Measurements from ENCODE around the gene SMIM30.

GRCh38 chr7:113087071-113087998, 31.0 kb downstream of the SMIM30 start:
- TF ChIP-seq POLR2AphosphoS5 (IDR thresholded peaks at IDR 0.05; ENCODE audit: low read depth, low read length): no peak
- no peak for TF ChIP-seq EZH2 (IDR thresholded peaks at IDR 0.05)
- no peak for TF ChIP-seq RAD21 (IDR thresholded peaks at IDR 0.05; ENCODE audit: low read depth)
- TF ChIP-seq, protein P1, sequence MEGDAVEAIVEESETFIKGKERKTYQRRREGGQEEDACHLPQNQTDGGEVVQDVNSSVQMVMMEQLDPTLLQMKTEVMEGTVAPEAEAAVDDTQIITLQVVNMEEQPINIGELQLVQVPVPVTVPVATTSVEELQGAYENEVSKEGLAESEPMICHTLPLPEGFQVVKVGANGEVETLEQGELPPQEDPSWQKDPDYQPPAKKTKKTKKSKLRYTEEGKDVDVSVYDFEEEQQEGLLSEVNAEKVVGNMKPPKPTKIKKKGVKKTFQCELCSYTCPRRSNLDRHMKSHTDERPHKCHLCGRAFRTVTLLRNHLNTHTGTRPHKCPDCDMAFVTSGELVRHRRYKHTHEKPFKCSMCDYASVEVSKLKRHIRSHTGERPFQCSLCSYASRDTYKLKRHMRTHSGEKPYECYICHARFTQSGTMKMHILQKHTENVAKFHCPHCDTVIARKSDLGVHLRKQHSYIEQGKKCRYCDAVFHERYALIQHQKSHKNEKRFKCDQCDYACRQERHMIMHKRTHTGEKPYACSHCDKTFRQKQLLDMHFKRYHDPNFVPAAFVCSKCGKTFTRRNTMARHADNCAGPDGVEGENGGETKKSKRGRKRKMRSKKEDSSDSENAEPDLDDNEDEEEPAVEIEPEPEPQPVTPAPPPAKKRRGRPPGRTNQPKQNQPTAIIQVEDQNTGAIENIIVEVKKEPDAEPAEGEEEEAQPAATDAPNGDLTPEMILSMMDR (IDR thresholded peaks at IDR 0.05 in 2 of 3, conservative IDR thresholded peaks at IDR 0.05 in 1 of 3; ENCODE audit: borderline replicate concordance in 1 of 3, insufficient read depth in 1 of 3, low read depth in 2 of 3, low read length in 2 of 3): no peak
- no peak for TF ChIP-seq SP1 (IDR thresholded peaks at IDR 0.05; ENCODE audit: low read depth)
- no peak for TF ChIP-seq JUND (IDR thresholded peaks at IDR 0.05)
- no peak for TF ChIP-seq POLR2A (IDR thresholded peaks at IDR 0.05; ENCODE audit: borderline replicate concordance, extremely low read depth, insufficient read depth, insufficient read length)
- no peak for TF ChIP-seq MAX (IDR thresholded peaks at IDR 0.05)
- no peak for TF ChIP-seq TCF7L2 (IDR thresholded peaks at IDR 0.05; ENCODE audit: borderline replicate concordance, extremely low read depth, insufficient read depth, insufficient read length)
- TF ChIP-seq EGR1 (IDR thresholded peaks at IDR 0.05; ENCODE audit: low read depth): no peak
- TF ChIP-seq, protein P2, sequence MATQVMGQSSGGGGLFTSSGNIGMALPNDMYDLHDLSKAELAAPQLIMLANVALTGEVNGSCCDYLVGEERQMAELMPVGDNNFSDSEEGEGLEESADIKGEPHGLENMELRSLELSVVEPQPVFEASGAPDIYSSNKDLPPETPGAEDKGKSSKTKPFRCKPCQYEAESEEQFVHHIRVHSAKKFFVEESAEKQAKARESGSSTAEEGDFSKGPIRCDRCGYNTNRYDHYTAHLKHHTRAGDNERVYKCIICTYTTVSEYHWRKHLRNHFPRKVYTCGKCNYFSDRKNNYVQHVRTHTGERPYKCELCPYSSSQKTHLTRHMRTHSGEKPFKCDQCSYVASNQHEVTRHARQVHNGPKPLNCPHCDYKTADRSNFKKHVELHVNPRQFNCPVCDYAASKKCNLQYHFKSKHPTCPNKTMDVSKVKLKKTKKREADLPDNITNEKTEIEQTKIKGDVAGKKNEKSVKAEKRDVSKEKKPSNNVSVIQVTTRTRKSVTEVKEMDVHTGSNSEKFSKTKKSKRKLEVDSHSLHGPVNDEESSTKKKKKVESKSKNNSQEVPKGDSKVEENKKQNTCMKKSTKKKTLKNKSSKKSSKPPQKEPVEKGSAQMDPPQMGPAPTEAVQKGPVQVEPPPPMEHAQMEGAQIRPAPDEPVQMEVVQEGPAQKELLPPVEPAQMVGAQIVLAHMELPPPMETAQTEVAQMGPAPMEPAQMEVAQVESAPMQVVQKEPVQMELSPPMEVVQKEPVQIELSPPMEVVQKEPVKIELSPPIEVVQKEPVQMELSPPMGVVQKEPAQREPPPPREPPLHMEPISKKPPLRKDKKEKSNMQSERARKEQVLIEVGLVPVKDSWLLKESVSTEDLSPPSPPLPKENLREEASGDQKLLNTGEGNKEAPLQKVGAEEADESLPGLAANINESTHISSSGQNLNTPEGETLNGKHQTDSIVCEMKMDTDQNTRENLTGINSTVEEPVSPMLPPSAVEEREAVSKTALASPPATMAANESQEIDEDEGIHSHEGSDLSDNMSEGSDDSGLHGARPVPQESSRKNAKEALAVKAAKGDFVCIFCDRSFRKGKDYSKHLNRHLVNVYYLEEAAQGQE (IDR thresholded peaks at IDR 0.05; ENCODE audit: low read depth): no peak
